H1 (cell line): ENCODE results near the gene TRAF4. TPM values are rescaled to one million over a fixed set of nuclear protein-coding genes. Genes with fewer than 3 reads are reported as not detected.

Experiments
- CTCF ChIA-PET: fragments of 300-600 bp; sonication (Branson Sonifier 250); formaldehyde crosslinking; loops from one replicate; lab custom pipeline; 2021; ENCODE audit not compliant: partially characterized antibody; lab: Charles Lee
- POLR2A ChIA-PET: fragments of 300-600 bp; sonication (Branson Sonifier 250); formaldehyde crosslinking; loops from one replicate; lab custom pipeline; 2021; ENCODE audit warnings: inconsistent platforms; ENCODE audit not compliant: partially characterized antibody; lab: Charles Lee
- DNase-seq, 2 experiments: peaks; one replicate each; pipeline versions ENCODE4 v3.0.0 to v3.0.0-alpha.2; 2010 to 2022; ENCODE audit warnings: low spot score in 2 of 2, low read depth in 1 of 2, mixed read lengths in 1 of 2
- FAIRE-seq: peaks from 2 replicates; lab custom pipeline; 2011; peaks lifted over from hg19 to GRCh38; lab: Jason Lieb, UNC
- H2AFZ ChIP-seq: 2 replicates; pipeline ENCODE4 v1.8.1; 2012; ENCODE audit warnings: low read length, inconsistent platforms
- H2AK5ac ChIP-seq: 2 replicates; pipeline ENCODE4 v1.6.1; 2013; ENCODE audit warnings: low read depth, low read length
- H2BK120ac ChIP-seq: replicated peaks from 2 replicates; pipeline ENCODE3; 2013; ENCODE audit warnings: low read depth, low read length, inconsistent platforms
- H2BK12ac ChIP-seq: 2 replicates; pipeline ENCODE4 v1.6.1; 2013; ENCODE audit warnings: low read depth, low read length
- H2BK15ac ChIP-seq: 2 replicates; pipeline ENCODE4 v1.6.1; 2013; ENCODE audit warnings: low read length
- H2BK20ac ChIP-seq: 2 replicates; pipeline ENCODE4 v1.6.1; 2013; ENCODE audit warnings: low read length
- H2BK5ac ChIP-seq: 2 replicates; pipeline ENCODE4 v1.6.1; 2013; ENCODE audit warnings: low read depth, low read length
- H3K14ac ChIP-seq: 2 replicates; pipeline ENCODE4 v1.6.1; 2013; ENCODE audit warnings: inconsistent platforms; ENCODE audit not compliant: insufficient read length
- H3K18ac ChIP-seq: 2 replicates; pipeline ENCODE4 v1.6.1; 2013; ENCODE audit warnings: low read length; ENCODE audit errors: extremely low read depth
- H3K23ac ChIP-seq: 2 replicates; pipeline ENCODE4 v1.6.1; 2013; ENCODE audit warnings: inconsistent platforms; ENCODE audit not compliant: insufficient read length
- H3K23me2 ChIP-seq: 2 replicates; pipeline ENCODE4 v1.6.1; 2013; ENCODE audit warnings: low read depth, low read length
- H3K27ac ChIP-seq: 2 replicates; pipeline ENCODE4 v1.6.1; 2011; ENCODE audit warnings: low read depth, low read length, inconsistent platforms
- H3K27me3 ChIP-seq, 4 experiments: replicated peaks in 1 of 4; 1 replicate in 1 of 4; 2 replicates in 3 of 4; pipeline versions ENCODE4 v1.6.1 to v1.8.1; 2011 to 2013; ENCODE audit warnings: low read length in 3 of 4, mild to moderate bottlenecking in 3 of 4, inconsistent platforms in 2 of 4, mixed read lengths in 2 of 4, moderate library complexity in 1 of 4; ENCODE audit not compliant: control insufficient read depth in 3 of 4, insufficient read depth in 3 of 4; ENCODE audit errors: extremely low read depth in 1 of 4
- H3K36me3 ChIP-seq, 4 experiments: 2 replicates each; pipeline versions ENCODE4 v1.6.1 to v1.8.1; 2011 to 2013; ENCODE audit warnings: mild to moderate bottlenecking in 4 of 4, low read length in 3 of 4, moderate library complexity in 2 of 4, control low read depth in 1 of 4, inconsistent platforms in 1 of 4; ENCODE audit not compliant: insufficient read depth in 4 of 4, control insufficient read depth in 2 of 4
- H3K4ac ChIP-seq: replicated peaks from 2 replicates; pipeline ENCODE3; 2013; ENCODE audit warnings: low read length, low read depth, mixed read lengths, inconsistent platforms; ENCODE audit not compliant: insufficient read length
- H3K4me1 ChIP-seq, 4 experiments: replicated peaks in 1 of 4; 1 replicate in 1 of 4; 2 replicates in 3 of 4; pipeline versions ENCODE4 v1.6.1 to v1.8.1; 2011 to 2013; ENCODE audit warnings: low read length in 3 of 4, inconsistent platforms in 2 of 4, mixed read lengths in 1 of 4; ENCODE audit not compliant: insufficient read depth in 4 of 4, control insufficient read depth in 3 of 4
- H3K4me2 ChIP-seq, 2 experiments: 2 replicates each; pipeline versions ENCODE4 v1.6.1 to v1.8.1; 2011 to 2013; ENCODE audit warnings: low read depth in 2 of 2, low read length in 2 of 2, control low read depth in 1 of 2, inconsistent platforms in 1 of 2, mild to moderate bottlenecking in 1 of 2; ENCODE audit not compliant: insufficient read depth in 1 of 2
- H3K4me3 ChIP-seq, 4 experiments: fragments of 200-600, 300-600 bp in 1 of 4; sonication (generic), shearing (Covaris generic), sonication (Bioruptor Twin) in 1 of 4; 2 replicates each; pipeline versions ENCODE4 v1.5.1 to v1.8.1; 2011 to 2016; ENCODE audit warnings: low read length in 4 of 4, low read depth in 3 of 4, control low read depth in 2 of 4, inconsistent platforms in 2 of 4, mild to moderate bottlenecking in 2 of 4, mixed read lengths in 1 of 4, moderate library complexity in 1 of 4; ENCODE audit not compliant: insufficient read depth in 2 of 4; ENCODE audit errors: extremely low read depth in 1 of 4
- H3K56ac ChIP-seq: replicated peaks from 2 replicates; pipeline ENCODE3; 2013; ENCODE audit warnings: low read depth, mild to moderate bottlenecking, mixed read lengths, low read length, inconsistent platforms; ENCODE audit not compliant: insufficient read length
- H3K79me1 ChIP-seq: 2 replicates; pipeline ENCODE4 v1.6.1; 2013; ENCODE audit warnings: low read depth, low read length, control low read depth
- H3K79me2 ChIP-seq, 2 experiments: 2 replicates each; pipeline versions ENCODE4 v1.6.1 to v1.8.1; 2012 to 2013; ENCODE audit warnings: low read length in 2 of 2, mild to moderate bottlenecking in 2 of 2, inconsistent platforms in 1 of 2; ENCODE audit not compliant: insufficient read depth in 2 of 2, control insufficient read depth in 1 of 2
- H3K9ac ChIP-seq, 4 experiments: replicated peaks in 1 of 4; 1 replicate in 1 of 4; 2 replicates in 3 of 4; pipeline versions ENCODE4 v1.6.1 to v1.8.1; 2011 to 2013; ENCODE audit warnings: low read depth in 3 of 4, low read length in 3 of 4, control low read depth in 2 of 4, mild to moderate bottlenecking in 2 of 4, moderate library complexity in 2 of 4, inconsistent platforms in 1 of 4; ENCODE audit errors: extremely low read depth in 1 of 4
- H3K9me3 ChIP-seq, 2 experiments: 2 replicates each; pipeline versions ENCODE4 v1.6.1 to v1.8.1; 2012 to 2013; ENCODE audit warnings: mild to moderate bottlenecking in 2 of 2, moderate library complexity in 2 of 2, control low read depth in 1 of 2, inconsistent platforms in 1 of 2, low read depth in 1 of 2, low read length in 1 of 2, mixed read lengths in 1 of 2; ENCODE audit not compliant: insufficient read depth in 2 of 2
- H4K20me1 ChIP-seq, 2 experiments: replicated peaks in 1 of 2; 2 replicates each; pipeline versions ENCODE3 to v1.8.1; 2011 to 2013; ENCODE audit warnings: inconsistent platforms in 2 of 2, low read length in 2 of 2, mild to moderate bottlenecking in 1 of 2; ENCODE audit not compliant: insufficient read depth in 2 of 2, control insufficient read depth in 1 of 2
- H4K5ac ChIP-seq: 2 replicates; pipeline ENCODE4 v1.6.1; 2013; ENCODE audit warnings: low read length, low read depth, mixed read lengths, inconsistent platforms; ENCODE audit not compliant: insufficient read length
- H4K8ac ChIP-seq: 2 replicates; pipeline ENCODE4 v1.8.0; 2013; ENCODE audit warnings: mild to moderate bottlenecking, moderate library complexity, low read length, inconsistent platforms; ENCODE audit not compliant: insufficient read depth; ENCODE audit errors: extremely low read depth
- H4K91ac ChIP-seq: replicated peaks from 2 replicates; pipeline ENCODE3; 2013; ENCODE audit warnings: low read length, mixed read lengths, inconsistent platforms; ENCODE audit not compliant: insufficient read length
- ATF2 ChIP-seq: IDR thresholded peaks from 2 replicates; pipeline ENCODE4 v1.6.1; 2012; ENCODE audit warnings: low read length, inconsistent platforms
- HDAC2 ChIP-seq, 2 experiments: fragments of 300-600 bp in 1 of 2; sonication (generic) in 1 of 2; IDR thresholded peaks; 2 replicates each; pipeline ENCODE4 v1.6.1; 2011 to 2012; ENCODE audit warnings: low read depth in 2 of 2, low read length in 2 of 2, mild to moderate bottlenecking in 2 of 2, moderate library complexity in 2 of 2, borderline replicate concordance in 1 of 2, inconsistent platforms in 1 of 2
- HDAC6 ChIP-seq: IDR thresholded peaks from one replicate; pipeline ENCODE4 v1.7.1; 2012; ENCODE audit warnings: low read depth, mild to moderate bottlenecking, inconsistent platforms, low read length, moderate library complexity
- JUN ChIP-seq: IDR thresholded peaks from 2 replicates; pipeline ENCODE4 v1.6.1; 2011; ENCODE audit warnings: low read depth, mild to moderate bottlenecking, improper control_type of control experiment, low read length
- KDM1A ChIP-seq: fragments of 200-600, 300-600 bp; sonication (generic); IDR thresholded peaks from 2 replicates; pipeline ENCODE4 v1.7.1; 2016; ENCODE audit warnings: mild to moderate bottlenecking, low read length, borderline replicate concordance
- POLR2A ChIP-seq, 2 experiments: IDR thresholded peaks; 1 replicate in 1 of 2; 2 replicates in 1 of 2; pipeline ENCODE4 v1.6.1; 2011; ENCODE audit warnings: low read depth in 2 of 2, low read length in 2 of 2, mild to moderate bottlenecking in 2 of 2; ENCODE audit errors: control extremely low read depth in 1 of 2
- RFX5 ChIP-seq: IDR thresholded peaks from 2 replicates; pipeline ENCODE4 v1.6.1; 2011; ENCODE audit warnings: low read depth, low read length, improper control_type of control experiment, borderline replicate concordance
- SAP30 ChIP-seq: fragments of 300-600 bp; sonication (generic); IDR thresholded peaks from 2 replicates; pipeline ENCODE4 v1.7.1; 2012; ENCODE audit warnings: low read length, moderate library complexity, mild to moderate bottlenecking, inconsistent platforms; ENCODE audit not compliant: insufficient read depth, insufficient replicate concordance
- TAF7 ChIP-seq: optimal IDR thresholded peaks from 2 replicates; pipeline ENCODE3; 2011; ENCODE audit warnings: low read depth, mild to moderate bottlenecking, inconsistent platforms, low read length, moderate library complexity, borderline replicate concordance
- TCF12 ChIP-seq: IDR thresholded peaks from 2 replicates; pipeline ENCODE4 v1.6.1; 2011; ENCODE audit warnings: low read depth, mild to moderate bottlenecking, low read length
- WGBS, 2 experiments: shearing (Covaris generic) in 1 of 2; methylation state at CpG; one replicate each; pipeline versions ENCODE4 v1.1.6 to v1.1.7; 2013 to 2015; ENCODE audit warnings: low lambda C conversion rate in 2 of 2, mixed read lengths in 2 of 2, inconsistent platforms in 1 of 2, low coverage in 1 of 2, missing lambda C conversion rate in 1 of 2; ENCODE audit not compliant: insufficient replicate concordance in 2 of 2, insufficient coverage in 1 of 2, insufficient read length in 1 of 2; ENCODE audit errors: extremely low coverage in 1 of 2, missing lambda C conversion rate in 1 of 2; 5-methylcytosine and 5-hydroxymethylcytosine counted together
- polyA plus RNA-seq, 7 experiments: library from polyadenylated mRNA; depleted of rRNA in 3 of 7; stranded (reverse) in 5 of 7; unstranded in 2 of 7; fragments of >200 nt in 5 of 7; fragments of 200-250 nt in 2 of 7; gene quantifications; 1 replicate in 5 of 7; 2 replicates in 1 of 7; 4 replicates in 1 of 7; pipeline versions ENCODE4 v1.2.1 to v1.2.3, GENCODE V29; 2011 to 2013; ENCODE audit warnings: missing spikeins in 2 of 7, mixed read lengths in 2 of 7
- total RNA-seq: library from RNA; stranded (reverse); fragmentation: NEBNext Ultra II Directional; extraction: Animal tissue kit (Norgen Biotek cat#: 25700); gene quantifications from 2 replicates; pipeline ENCODE4 v1.2.1, GENCODE V29; 2021

TRAF4 gene
- total and polyA plus RNA-seq, 2 of the 8 experiments (the other 6 are each of a cell fraction or from before 2014, with no cell fraction given), result 167 to 170 TPM

- Histone ChIP-seq H3K9ac (peak overlapping the region; percentile 56 to 78 (median 68)), H2AK5ac (peak overlapping the region; percentile 68), H3K14ac (no peak overlapping the region), H2BK20ac (peak overlapping the region; percentile 56), H3K23ac (no peak overlapping the region), H3K27ac (peak overlapping the region; percentile 74), H2BK5ac (peak overlapping the region; percentile 99), H4K20me1 (peaks cover 6 to 23% of the 10 kb centered on the region in 2 experiments), H3K4ac (peak overlapping the region; percentile 98), H4K91ac (peak overlapping the region; percentile 76), H3K18ac (peak overlapping the region; percentile 99), H3K56ac (peak overlapping the region; percentile 18), H2BK120ac (peak overlapping the region; percentile 96), H3K79me1 (peaks cover 13% of the 10 kb centered on the region; the same call in 1 of the 2 replicates), H3K36me3 (peaks cover 25 to 51% (median 38%) of the 10 kb centered on the region in 4 experiments), H4K8ac (no peak overlapping the region), H3K79me2 (peaks cover 8 to 53% of the 10 kb centered on the region in 2 experiments), H3K23me2 (peaks cover 19% of the 10 kb centered on the region), H3K4me3 (peak overlapping the region; percentile 95 to 100 (median 98)), H3K9me3 (no peaks in the 10 kb centered on the region), H3K27me3 (no peaks in the 10 kb centered on the region), H2AFZ (no peak overlapping the region), H4K5ac (peak overlapping the region; percentile 95), H2BK12ac (peak overlapping the region; percentile 75), H2BK15ac (peak overlapping the region; percentile 95), H3K4me1 (peaks cover 3 to 12% (median 6%) of the 10 kb centered on the region in 4 experiments), H3K4me2 (peak overlapping the region; percentile 87 to 99)
- FAIRE-seq (no peak), DNase-seq (no peak)
- 6% methylated on average over 16 of the region's 18 CpGs; no CpG with 5 or more reads in 1 of the 2 experiments for WGBS, 2 experiments
- ChIA-PET POLR2A (interaction anchor here (1.5 to 17.6 kb wide), 7 partner anchors 10 to 234 kb away, joined by 5 to 813 read pairs (median 18); partner anchors contain the start of genes BLTP2, NEK8, PHF12 and TRAF4), CTCF (no interaction called here)
- TF ChIP-seq RFX5 (no peak), JUN (no peak), TAF7 (no peak), HDAC2 (IDR thresholded peaks at IDR 0.05; ENCODE audit: borderline replicate concordance in 1 of 2, low read depth in 2 of 2, low read length in 2 of 2) (no peak), SAP30 (no peak), TCF12 (no peak), ATF2 (no peak), KDM1A (no peak), POLR2A (IDR thresholded peaks at IDR 0.05; ENCODE audit: control extremely low read depth in 1 of 2, low read depth in 2 of 2, low read length in 2 of 2) (peak in 1 of 2 experiments; percentile 49; a peak in 2 of 3 replicates), HDAC6 (no peak)
These were observed 25.3 kb upstream of the TRAF4 start for GRCh38 chr17:28718333-28719020.
